Prostate gland (tissue), 2 donors: ENCODE measurements around the gene INTS13.

Experiments used
- POLR2A ChIP-seq: fragments of 450-650 bp; IDR thresholded peaks from one replicate; pipeline ENCODE4 v1.6.1; 2016; ENCODE audit warnings: antibody characterized with exemption, mild to moderate bottlenecking
- TF ChIP-seq, protein P1 (sequence below), 4 experiments: fragments of 200-600 bp in 2 of 4; fragments of 450-650 bp in 2 of 4; sonication (generic) in 2 of 4; IDR thresholded peaks; 1 replicate in 3 of 4; 2 replicates in 1 of 4; pipeline ENCODE4 v1.5.1; 2016 to 2019; ENCODE audit warnings: antibody characterized with exemption in 4 of 4, mild to moderate bottlenecking in 2 of 4, moderate library complexity in 2 of 4

DNA sequence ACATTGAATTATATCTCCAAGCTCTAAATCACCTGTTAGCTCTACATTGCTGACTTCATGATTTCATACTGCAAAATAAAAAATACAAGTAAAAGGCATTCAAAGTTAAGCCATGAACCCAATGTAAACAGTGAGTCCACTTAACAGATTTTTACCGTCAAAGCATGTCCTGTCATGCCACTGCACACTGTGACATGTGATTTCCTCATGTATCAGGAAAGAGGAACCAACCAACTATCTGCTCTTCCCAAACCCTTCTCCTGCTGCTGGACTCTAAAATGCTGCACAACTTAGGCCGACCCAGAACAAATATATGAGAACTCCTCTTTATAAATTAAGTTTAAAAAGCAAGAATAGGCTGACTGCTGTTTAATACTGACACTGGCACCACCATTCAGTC lies 38.9 kb upstream of the INTS13 start:
- TF ChIP-seq, protein P1, sequence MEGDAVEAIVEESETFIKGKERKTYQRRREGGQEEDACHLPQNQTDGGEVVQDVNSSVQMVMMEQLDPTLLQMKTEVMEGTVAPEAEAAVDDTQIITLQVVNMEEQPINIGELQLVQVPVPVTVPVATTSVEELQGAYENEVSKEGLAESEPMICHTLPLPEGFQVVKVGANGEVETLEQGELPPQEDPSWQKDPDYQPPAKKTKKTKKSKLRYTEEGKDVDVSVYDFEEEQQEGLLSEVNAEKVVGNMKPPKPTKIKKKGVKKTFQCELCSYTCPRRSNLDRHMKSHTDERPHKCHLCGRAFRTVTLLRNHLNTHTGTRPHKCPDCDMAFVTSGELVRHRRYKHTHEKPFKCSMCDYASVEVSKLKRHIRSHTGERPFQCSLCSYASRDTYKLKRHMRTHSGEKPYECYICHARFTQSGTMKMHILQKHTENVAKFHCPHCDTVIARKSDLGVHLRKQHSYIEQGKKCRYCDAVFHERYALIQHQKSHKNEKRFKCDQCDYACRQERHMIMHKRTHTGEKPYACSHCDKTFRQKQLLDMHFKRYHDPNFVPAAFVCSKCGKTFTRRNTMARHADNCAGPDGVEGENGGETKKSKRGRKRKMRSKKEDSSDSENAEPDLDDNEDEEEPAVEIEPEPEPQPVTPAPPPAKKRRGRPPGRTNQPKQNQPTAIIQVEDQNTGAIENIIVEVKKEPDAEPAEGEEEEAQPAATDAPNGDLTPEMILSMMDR (IDR thresholded peaks at IDR 0.05): no peak
- TF ChIP-seq POLR2A: no peak
